SH-SY5Y (cell line): Measurements from ENCODE around the gene RRH.

ENCODE experiments used
- GATA2 ChIP-seq: IDR thresholded peaks from 2 replicates; pipeline ENCODE4 v1.6.1; 2011; ENCODE audit warnings: mild to moderate bottlenecking, low read depth, low read length
- GATA3 ChIP-seq: IDR thresholded peaks from 2 replicates; pipeline ENCODE4 v1.6.1; 2011; ENCODE audit warnings: low read depth, mild to moderate bottlenecking, low read length, moderate library complexity

DNA sequence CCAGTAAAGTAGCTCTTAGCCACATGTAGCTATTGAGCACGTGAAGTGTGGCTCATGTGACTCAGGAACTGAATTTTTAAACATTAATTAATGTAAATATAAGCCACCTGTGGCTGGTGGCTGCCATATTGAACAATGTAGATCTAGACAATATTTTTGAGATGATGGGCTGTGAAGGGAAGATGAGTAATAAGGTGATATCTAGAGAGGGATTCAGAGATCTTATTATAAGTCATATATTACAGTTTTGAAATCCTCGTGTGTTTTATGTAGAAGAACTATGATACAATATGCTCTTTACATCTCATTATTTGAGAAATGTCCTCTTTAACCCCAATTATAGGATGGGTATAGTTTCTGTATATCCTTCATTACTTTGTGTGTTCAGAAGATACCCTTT, 6.6 kb upstream of the RRH start:
- TF ChIP-seq GATA2 (no peak), GATA3 (no peak)
